Right lobe of liver (tissue), 4 donors: ENCODE data around the gene SLCO4A1.

Experiments
- CTCF ChIP-seq, 4 donors: fragments of 200-600 bp in 3 of 4; fragments of 450-650 bp in 1 of 4; IDR thresholded peaks; one replicate each; pipeline versions ENCODE4 v1.5.1 to v1.8.0; 2016 to 2022; ENCODE audit warnings: antibody characterized with exemption in 4 of 4, mild to moderate bottlenecking in 2 of 4
- POLR2A ChIP-seq: fragments of 450-650 bp; IDR thresholded peaks from one replicate; pipeline ENCODE4 v1.6.1; 2017; ENCODE audit warnings: antibody characterized with exemption, mild to moderate bottlenecking
- donor health status: DM: no; HTN: no; CAD: no.
- donor health status: DM: no; HTN: no; CAD: no.
- donor health status: DM: no; HTN: yes; CAD: no.

GRCh38 chr20:62658593-62659178 lies 16.4 kb downstream of the SLCO4A1 start:
- no peak for TF ChIP-seq CTCF (IDR thresholded peaks at IDR 0.05)
- TF ChIP-seq POLR2A: no peak
